Gastroesophageal sphincter (tissue), 4 donors: ENCODE results near the gene STARD3. TPM values are rescaled to one million over a fixed set of nuclear protein-coding genes. Genes with fewer than 3 reads are reported as not detected.

Experiments
- ATAC-seq: fragments of 150-250 bp; one replicate; pipeline ENCODE4 v1.9.1; 2016; ENCODE audit warnings: mild to moderate bottlenecking, moderate library complexity
- H3K27ac ChIP-seq, 4 donors: fragments of 200-600 bp; sonication (generic) in 3 of 4; 1 replicate in 3 of 4; 2 replicates in 1 of 4; pipeline ENCODE4 v1.5.1; 2016 to 2019
- H3K27me3 ChIP-seq: fragments of 200-600 bp; sonication (generic); one replicate; pipeline ENCODE4 v1.5.1; 2019
- H3K36me3 ChIP-seq, 2 donors: fragments of 200-600 bp; sonication (generic); one replicate each; pipeline ENCODE4 v1.5.1; 2019; ENCODE audit warnings: control low read depth in 1 of 2
- H3K4me1 ChIP-seq, 3 donors: fragments of 200-600 bp; sonication (generic); 1 replicate in 2 of 3; 2 replicates in 1 of 3; pipeline ENCODE4 v1.5.1; 2016 to 2019; ENCODE audit warnings: control low read depth in 2 of 3
- H3K4me3 ChIP-seq, 2 donors: fragments of 200-600 bp; sonication (generic); one replicate each; pipeline ENCODE4 v1.5.1; 2019; ENCODE audit warnings: mild to moderate bottlenecking in 1 of 2, moderate library complexity in 1 of 2
- H3K9me3 ChIP-seq, 3 donors: fragments of 200-600 bp; sonication (generic); one replicate each; pipeline ENCODE4 v1.5.1; 2017 to 2019; ENCODE audit warnings: control low read depth in 2 of 3
- CTCF ChIP-seq, 4 experiments: fragments of 200-600 bp in 2 of 4; fragments of 450-650 bp in 2 of 4; sonication (generic) in 1 of 4; IDR thresholded peaks; one replicate each; pipeline ENCODE4 v1.5.1; 2017 to 2019; ENCODE audit warnings: antibody characterized with exemption in 4 of 4, mild to moderate bottlenecking in 2 of 4, moderate library complexity in 2 of 4
- EP300 ChIP-seq: sonication (generic); formaldehyde crosslinking; IDR thresholded peaks from one replicate; pipeline ENCODE4 v1.6.1; 2017; ENCODE audit warnings: antibody characterized with exemption, mild to moderate bottlenecking
- POLR2A ChIP-seq, 2 donors: fragments of 450-650 bp; IDR thresholded peaks; one replicate each; pipeline ENCODE4 v1.6.1; 2017; ENCODE audit warnings: antibody characterized with exemption in 2 of 2, mild to moderate bottlenecking in 2 of 2, moderate library complexity in 1 of 2
- POLR2AphosphoS5 ChIP-seq: sonication (generic); formaldehyde crosslinking; IDR thresholded peaks from one replicate; pipeline ENCODE4 v1.6.1; 2017; ENCODE audit warnings: antibody characterized with exemption
- WGBS, 2 donors: methylation state at CpG; one replicate each; pipeline ENCODE4 v1.1.5; 2018; ENCODE audit warnings: low coverage in 1 of 2; 5-methylcytosine and 5-hydroxymethylcytosine counted together
- total RNA-seq, 4 donors: library from RNA; depleted of rRNA; stranded (reverse); fragments of >200 nt; gene quantifications; one replicate each; pipeline ENCODE4 v1.1.0, GENCODE V29; 2016

The STARD3 gene
- total RNA-seq, 4 donors from 2014 or later, result 24.5 to 41.4 (median 27.5) TPM

- TF ChIP-seq POLR2AphosphoS5, result no peak
- no peak for TF ChIP-seq CTCF (IDR thresholded peaks at IDR 0.05)
- TF ChIP-seq EP300, result no peak
- TF ChIP-seq POLR2A (IDR thresholded peaks at IDR 0.05), result no peak
- H3K9me3 ChIP-seq, result no peaks in the 10 kb centered on the region
- WGBS, 2 donors, result 92 to 100% methylated on average over 2 to 5 of the region's 9 CpGs
- H3K36me3 ChIP-seq, result peaks cover 0 to 67% of the 10 kb centered on the region in 2 donors
- peaks cover 0 to 16% (median 2%) of the 10 kb centered on the region in 3 donors for H3K4me1 ChIP-seq
- no peak overlapping the region for H3K27ac ChIP-seq
- H3K4me3 ChIP-seq, result no peak overlapping the region
- no peak for ATAC-seq
- no peaks in the 10 kb centered on the region for H3K27me3 ChIP-seq
Measured at GRCh38 chr17:39683295-39683939, 46.5 kb downstream of the STARD3 start.

- H3K36me3 ChIP-seq, result peaks cover 0 to 56% of the 10 kb centered on the region in 2 donors
- WGBS, 2 donors, result 80 to 88% methylated on average over 1 to 3 of the region's 12 CpGs
Measured at GRCh38 chr17:39684369-39685192, 47.6 kb downstream of the STARD3 start.

GRCh38 chr17:39687101-39687545 lies 50.2 kb downstream of the STARD3 start:
- peak overlapping the region in 3 of 4 donors; percentile 90 to 93 (median 91) for H3K27ac ChIP-seq
- peaks cover 0 to 20% (median 8%) of the 10 kb centered on the region in 3 donors for H3K4me1 ChIP-seq
- no peak for TF ChIP-seq POLR2A (IDR thresholded peaks at IDR 0.05)
- TF ChIP-seq CTCF (IDR thresholded peaks at IDR 0.05), result no peak
- TF ChIP-seq EP300, result no peak
- no peak for TF ChIP-seq POLR2AphosphoS5
- no peak for ATAC-seq
- peak overlapping the region; percentile 69 to 76 for H3K4me3 ChIP-seq
- WGBS, 2 donors, result 44 to 80% methylated on average over 1 to 5 of the region's 6 CpGs
- H3K9me3 ChIP-seq, result no peaks in the 10 kb centered on the region
- H3K36me3 ChIP-seq, result peaks cover 0 to 34% of the 10 kb centered on the region in 2 donors
- no peaks in the 10 kb centered on the region for H3K27me3 ChIP-seq

More at GRCh38 chr17:39684369-39685192, 47.6 kb downstream of the STARD3 start:
- no peak for TF ChIP-seq POLR2A (IDR thresholded peaks at IDR 0.05)
- TF ChIP-seq POLR2AphosphoS5, result no peak
- TF ChIP-seq EP300, result no peak
- no peak for TF ChIP-seq CTCF (IDR thresholded peaks at IDR 0.05)
- Histone ChIP-seq H3K27me3 (no peaks in the 10 kb centered on the region), H3K4me1 (peaks cover 0 to 20% (median 8%) of the 10 kb centered on the region in 3 donors), H3K27ac (no peak overlapping the region), H3K9me3 (no peaks in the 10 kb centered on the region), H3K4me3 (no peak overlapping the region)
- ATAC-seq, result no peak

- H3K36me3 ChIP-seq, result peaks cover 0 to 30% of the 10 kb centered on the region in 2 donors
- no peaks in the 10 kb centered on the region for H3K27me3 ChIP-seq
- H3K4me1 ChIP-seq, result peaks cover 0 to 20% (median 8%) of the 10 kb centered on the region in 3 donors
- H3K4me3 ChIP-seq, result peak within 1 kb of the TSS; percentile 69 to 76
- ATAC-seq, result peak; percentile 94
- TF ChIP-seq EP300 (no peak), POLR2AphosphoS5 (peak; percentile 45), POLR2A (IDR thresholded peaks at IDR 0.05) (peak in 1 of 2 donors; percentile 33), CTCF (IDR thresholded peaks at IDR 0.05) (peak in 1 of 4 experiments; percentile 24)
- 1 to 3% methylated on average over 10 to 14 of the region's 45 CpGs for WGBS, 2 donors
- peak within 1 kb of the TSS; percentile 55 to 93 (median 90) for H3K27ac ChIP-seq
- no peaks in the 10 kb centered on the region for H3K9me3 ChIP-seq
Measured at GRCh38 chr17:39687546-39688474, 50.9 kb downstream of the STARD3 start, which contains the start of gene PGAP3. TSS of gene PGAP3 (minus strand) at chr17:39688057. CDS start at chr17:39688014, 43 bp downstream.
